ENCODE data around the gene OR2T33.

GRCh38 chr1:248316796-248317195 is 39.0 kb upstream of the OR2T33 start:
- TF ChIP-seq CTCF (IDR thresholded peaks at IDR 0.05) (no peak), POLR2A (IDR thresholded peaks at IDR 0.05) (no peak)
